GM12878 (cell line): Measurements from ENCODE around the gene C1QTNF8. TPM values are rescaled to one million over a fixed set of nuclear protein-coding genes. Genes with fewer than 3 reads are reported as not detected.

Experiments
- ATAC-seq: fragments of 200-7000 bp; cut with Tn5 transposase; 3 replicates; pipeline ENCODE4 v1.9.1; 2020; ENCODE audit warnings: mild to moderate bottlenecking, moderate library complexity
- BruUV-seq: library from RNA; stranded (reverse); fragments of 400-500 nt; replicated peaks from 2 replicates; lab custom pipeline; 2021; lab: Mats Ljungman, UMichigan
- CTCF ChIA-PET: fragments of 300-600 bp; sonication (Branson Sonifier 250); formaldehyde crosslinking; extraction: SDS; loops from one replicate; lab custom pipeline; 2021; ENCODE audit warnings: inconsistent platforms; lab: Yijun Ruan, JAX
- POLR2A ChIA-PET: fragments of 350-600 bp; formaldehyde crosslinking; extraction: SDS; loops from one replicate; lab custom pipeline; 2021; ENCODE audit warnings: inconsistent platforms; lab: Charles Lee
- RAD21 ChIA-PET: fragments of 300-600 bp; sonication (Branson Sonifier 250); formaldehyde crosslinking; loops from one replicate; lab custom pipeline; 2023; ENCODE audit warnings: antibody characterized with exemption; ENCODE audit not compliant: unreplicated experiment; lab: Charles Lee
- SMC1A ChIA-PET: fragments of 300-600 bp; sonication (Branson Sonifier 250); formaldehyde crosslinking; loops from one replicate; lab custom pipeline; 2023; ENCODE audit not compliant: unreplicated experiment, uncharacterized antibody; lab: Charles Lee
- DNase-seq: peaks from one replicate; pipeline ENCODE4 v3.0.0-alpha.2; 2011; ENCODE audit warnings: low read depth, low spot score
- FAIRE-seq: peaks from 3 replicates; lab custom pipeline; 2011; peaks lifted over from hg19 to GRCh38; lab: Jason Lieb, UNC
- H2AFZ ChIP-seq: 2 replicates; pipeline ENCODE4 v1.6.0; 2011; ENCODE audit warnings: low read depth, low read length, control low read depth; ENCODE audit not compliant: control insufficient read depth
- H3K27ac ChIP-seq: 2 replicates; pipeline ENCODE4 v1.5.1; 2011; ENCODE audit warnings: control low read depth; ENCODE audit not compliant: control insufficient read depth, insufficient read depth
- H3K27me3 ChIP-seq, 2 experiments: replicated peaks in 1 of 2; 2 replicates each; pipeline versions ENCODE4 v1.6.0 to v1.6.1; 2011; ENCODE audit warnings: low read length in 1 of 2; ENCODE audit not compliant: control insufficient read depth in 2 of 2, insufficient read depth in 2 of 2
- H3K36me3 ChIP-seq, 2 experiments: 2 replicates each; pipeline ENCODE4 v1.5.1; 2011; ENCODE audit warnings: low read length in 1 of 2; ENCODE audit not compliant: control insufficient read depth in 2 of 2, insufficient read depth in 2 of 2
- H3K4me1 ChIP-seq: 2 replicates; pipeline ENCODE4 v1.6.1; 2011; ENCODE audit warnings: mild to moderate bottlenecking, low read length, moderate library complexity, mixed read lengths; ENCODE audit not compliant: control insufficient read depth, insufficient read depth
- H3K4me2 ChIP-seq: 2 replicates; pipeline ENCODE4 v1.6.0; 2011; ENCODE audit warnings: control low read depth; ENCODE audit not compliant: control insufficient read depth, insufficient read depth
- H3K4me3 ChIP-seq: fragments of 200-600 bp; sonication (generic); 2 replicates; pipeline ENCODE4 v1.5.1; 2016
- H3K79me2 ChIP-seq: 2 replicates; pipeline ENCODE4 v1.6.0; 2011; ENCODE audit warnings: low read length; ENCODE audit not compliant: control insufficient read depth, insufficient read depth
- H3K9ac ChIP-seq: 2 replicates; pipeline ENCODE4 v1.8.0; 2011; ENCODE audit warnings: low read length, control low read depth, mixed read lengths; ENCODE audit not compliant: control insufficient read depth, insufficient read depth
- H3K9me3 ChIP-seq: replicated peaks from 3 replicates; pipeline ENCODE4 v1.5.1; 2011; ENCODE audit warnings: mild to moderate bottlenecking, low read length; ENCODE audit not compliant: control insufficient read depth, insufficient read depth
- H4K20me1 ChIP-seq: 2 replicates; pipeline ENCODE4 v1.6.0; 2011; ENCODE audit not compliant: control insufficient read depth, insufficient read depth
- CBFB ChIP-seq: IDR thresholded peaks from 2 replicates; pipeline ENCODE4 v1.6.1; 2016; ENCODE audit warnings: antibody characterized with exemption, low read depth
- CBX3 ChIP-seq: fragments of 200-600 bp; sonication (generic); IDR thresholded peaks from 2 replicates; pipeline ENCODE4 v1.6.1; 2016; ENCODE audit warnings: low read depth, borderline replicate concordance
- CHD4 ChIP-seq: fragments of 200-600 bp; sonication (generic); IDR thresholded peaks from 2 replicates; pipeline ENCODE4 v1.6.1; 2016; ENCODE audit warnings: mild to moderate bottlenecking
- DPF2 ChIP-seq: fragments of 450-650 bp; IDR thresholded peaks from 2 replicates; pipeline ENCODE4 v1.6.1; 2017; ENCODE audit warnings: mild to moderate bottlenecking
- ESRRA ChIP-seq: IDR thresholded peaks from 2 replicates; pipeline ENCODE4 v1.6.1; 2012; ENCODE audit warnings: mild to moderate bottlenecking, low read length, improper control_type of control experiment
- HDAC2 ChIP-seq: fragments of 200-600 bp; sonication (generic); IDR thresholded peaks from 2 replicates; pipeline ENCODE4 v1.6.1; 2017
- IKZF1 ChIP-seq: fragments of 450-650 bp; conservative IDR thresholded peaks from 2 replicates; pipeline ENCODE4 v1.6.1; 2017; ENCODE audit warnings: antibody characterized with exemption, mild to moderate bottlenecking
- PAX8 ChIP-seq: fragments of 450-650 bp; IDR thresholded peaks from 2 replicates; pipeline ENCODE4 v1.6.1; 2017; ENCODE audit warnings: mild to moderate bottlenecking, moderate library complexity
- POLR2AphosphoS2 ChIP-seq: IDR thresholded peaks from 2 replicates; pipeline ENCODE4 v1.6.1; 2011; ENCODE audit warnings: low read depth, mild to moderate bottlenecking, low read length, improper control_type of control experiment, moderate library complexity
- RB1 ChIP-seq: fragments of 450-650 bp; formaldehyde crosslinking; IDR thresholded peaks from 2 replicates; pipeline ENCODE4 v1.6.1; 2017; ENCODE audit warnings: mild to moderate bottlenecking, borderline replicate concordance
- RELA ChIP-seq: fragments of 450-650 bp; IDR thresholded peaks from 2 replicates; pipeline ENCODE4 v1.8.0; 2014; ENCODE audit warnings: borderline replicate concordance; ENCODE audit not compliant: partially characterized antibody
- STAT1 ChIP-seq: fragments of 450-650 bp; conservative IDR thresholded peaks from 2 replicates; pipeline ENCODE4 v1.6.1; 2014; ENCODE audit warnings: antibody characterized with exemption, mild to moderate bottlenecking
- TCF3 ChIP-seq: IDR thresholded peaks from 2 replicates; pipeline ENCODE4 v1.6.1; 2012; ENCODE audit warnings: low read depth, mild to moderate bottlenecking, low read length, borderline replicate concordance; ENCODE audit not compliant: insufficient read depth
- YBX1 ChIP-seq: fragments of 450-650 bp; IDR thresholded peaks from 2 replicates; pipeline ENCODE4 v1.6.1; 2016; ENCODE audit warnings: antibody characterized with exemption
- ZNF622 ChIP-seq: fragments of 450-650 bp; IDR thresholded peaks from 2 replicates; pipeline ENCODE4 v1.6.1; 2017; ENCODE audit warnings: mild to moderate bottlenecking, inconsistent platforms
- WGBS: methylation state at CpG from one replicate; pipeline ENCODE4 v1.1.6; 2016; ENCODE audit warnings: low lambda C conversion rate; ENCODE audit not compliant: insufficient replicate concordance, insufficient coverage; ENCODE audit errors: missing lambda C conversion rate; 5-methylcytosine and 5-hydroxymethylcytosine counted together
- in situ Hi-C: fragments of 300-500 bp; cut with MboI; formaldehyde crosslinking; loops from 9 replicates; pipeline ENCODE4 v1.14.3; 2018; ENCODE audit warnings: mixed read lengths
- intact Hi-C: fragments of 100-400 bp; cut with micrococcal nuclease; formaldehyde crosslinking; loops from one replicate; pipeline ENCODE4 v1.14.2; 2022; ENCODE audit not compliant: unreplicated experiment
- polyA plus RNA-seq, 11 experiments: library from polyadenylated mRNA; depleted of rRNA in 4 of 11; unstranded in 6 of 11; stranded (reverse) in 5 of 11; fragments of >200 nt; fragmentation: Nextera tagmentation in 4 of 11; fragmentation: Illumina TruSeq in 1 of 11; extraction: Ambion mirVana in 4 of 11; extraction: Trizol in 1 of 11; gene quantifications; 1 replicate in 1 of 11; 2 replicates in 10 of 11; pipeline versions ENCODE4 v1.2.1 to v1.2.3, GENCODE V29; 2011 to 2016; ENCODE audit warnings: inconsistent platforms in 2 of 11, missing spikeins in 2 of 11, low read depth in 1 of 11
- total RNA-seq, 4 experiments: library from RNA; depleted of rRNA in 3 of 4; stranded (reverse); fragments of >200 nt in 3 of 4; fragmentation: Illumina TruSeq in 1 of 4; extraction: Trizol in 1 of 4; gene quantifications; 2 replicates each; pipeline versions ENCODE4 v1.2.1 to v1.2.3, GENCODE V29; 2013 to 2021
- TF ChIP-seq, protein P1 (sequence below): IDR thresholded peaks from 2 replicates; pipeline ENCODE4 v1.6.1; 2011; ENCODE audit warnings: low read depth, mild to moderate bottlenecking, low read length, moderate library complexity, borderline replicate concordance; ENCODE audit errors: extremely low read depth
- TF ChIP-seq, protein P2 (sequence below): IDR thresholded peaks from 2 replicates; pipeline ENCODE4 v1.6.1; 2011; ENCODE audit warnings: borderline replicate concordance, low read depth, mild to moderate bottlenecking, moderate library complexity, low read length; ENCODE audit not compliant: insufficient read depth, poor library complexity, severe bottlenecking
- TF ChIP-seq, protein P3 (sequence below): fragments of 450-650 bp; IDR thresholded peaks from 2 replicates; pipeline ENCODE4 v1.6.1; 2017; ENCODE audit warnings: borderline replicate concordance
- TF ChIP-seq, protein P4 (sequence below): IDR thresholded peaks from 2 replicates; pipeline ENCODE4 v1.6.1; 2011; ENCODE audit warnings: borderline replicate concordance, low read depth, mild to moderate bottlenecking, moderate library complexity, mixed read lengths, low read length; ENCODE audit not compliant: insufficient read depth; ENCODE audit errors: extremely low read length
- TF ChIP-seq, protein P5 (sequence below): fragments of 150-350 bp; IDR thresholded peaks from 2 replicates; pipeline ENCODE4 v1.6.1; 2014; ENCODE audit warnings: mild to moderate bottlenecking, low read depth, low read length

The C1QTNF8 gene
- total and polyA plus RNA-seq, 10 of the 15 experiments (the other 5 are each of a cell fraction or from before 2014, with no cell fraction given) = not detected

DNA sequence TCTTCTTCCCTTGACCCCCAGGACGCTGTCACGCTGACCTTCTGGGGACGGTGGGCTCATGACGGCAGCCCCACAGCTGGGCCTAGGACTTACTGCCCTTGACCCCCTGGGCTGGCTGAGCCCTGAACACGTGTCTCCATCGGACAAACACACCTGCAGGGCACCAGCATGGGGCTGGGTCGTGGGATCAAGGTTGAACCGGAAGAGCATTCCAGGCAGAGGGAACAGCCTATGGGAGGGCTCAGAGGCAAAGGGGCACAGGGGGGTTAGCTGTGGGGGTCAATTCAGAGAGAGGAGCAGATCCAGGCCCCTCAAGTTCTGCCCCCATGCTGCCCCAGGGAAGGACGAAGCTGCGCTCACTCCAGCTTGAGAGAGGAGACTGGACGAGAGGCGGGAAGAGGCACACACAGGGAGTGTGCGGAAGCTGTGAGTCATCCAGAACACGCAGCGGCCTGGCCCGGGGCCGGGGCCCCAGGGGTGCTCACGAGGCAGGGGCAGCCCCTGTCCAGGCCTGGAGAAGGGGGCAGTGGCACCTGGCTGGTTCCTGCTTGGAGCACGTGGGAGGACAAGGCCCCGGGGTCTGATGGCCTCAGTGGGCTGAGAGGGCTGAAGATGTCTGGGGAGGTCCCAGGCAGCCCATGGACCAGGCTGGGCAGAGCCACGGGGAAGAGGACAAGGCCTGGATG is 13.6 kb downstream of the C1QTNF8 start:
- Histone ChIP-seq H3K4me2 (no peak overlapping the region), H3K27me3 (no peaks in the 10 kb centered on the region), H3K4me3 (no peak overlapping the region), H3K9me3 (peaks cover 4% of the 10 kb centered on the region; the same call in 1 of the 3 replicates), H3K27ac (no peak overlapping the region), H2AFZ (no peak overlapping the region), H3K9ac (no peak overlapping the region), H3K79me2 (no peaks in the 10 kb centered on the region), H3K36me3 (no peaks in the 10 kb centered on the region), H4K20me1 (no peaks in the 10 kb centered on the region), H3K4me1 (no peaks in the 10 kb centered on the region)
- intact Hi-C loops (no loop called here), in situ Hi-C loops (no loop called here)
- FAIRE-seq = no peak
- ChIA-PET SMC1A (no interaction called here), RAD21 (no interaction called here), POLR2A (no interaction called here), CTCF (no interaction called here)
- BruUV-seq = no TSS peak
- 25% methylated on average over 16 of the region's 21 CpGs for WGBS
- no peak for ATAC-seq
- TF ChIP-seq ZNF622 (no peak), PAX8 (no peak), POLR2AphosphoS2 (no peak), HDAC2 (no peak), ESRRA (no peak), CBFB (no peak), TCF3 (no peak), CHD4 (no peak), IKZF1 (no peak), YBX1 (no peak), DPF2 (no peak), RELA (no peak), STAT1 (no peak), CBX3 (no peak), RB1 (no peak)
- TF ChIP-seq, protein P1, sequence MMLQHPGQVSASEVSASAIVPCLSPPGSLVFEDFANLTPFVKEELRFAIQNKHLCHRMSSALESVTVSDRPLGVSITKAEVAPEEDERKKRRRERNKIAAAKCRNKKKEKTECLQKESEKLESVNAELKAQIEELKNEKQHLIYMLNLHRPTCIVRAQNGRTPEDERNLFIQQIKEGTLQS = no peak
- TF ChIP-seq, protein P2, sequence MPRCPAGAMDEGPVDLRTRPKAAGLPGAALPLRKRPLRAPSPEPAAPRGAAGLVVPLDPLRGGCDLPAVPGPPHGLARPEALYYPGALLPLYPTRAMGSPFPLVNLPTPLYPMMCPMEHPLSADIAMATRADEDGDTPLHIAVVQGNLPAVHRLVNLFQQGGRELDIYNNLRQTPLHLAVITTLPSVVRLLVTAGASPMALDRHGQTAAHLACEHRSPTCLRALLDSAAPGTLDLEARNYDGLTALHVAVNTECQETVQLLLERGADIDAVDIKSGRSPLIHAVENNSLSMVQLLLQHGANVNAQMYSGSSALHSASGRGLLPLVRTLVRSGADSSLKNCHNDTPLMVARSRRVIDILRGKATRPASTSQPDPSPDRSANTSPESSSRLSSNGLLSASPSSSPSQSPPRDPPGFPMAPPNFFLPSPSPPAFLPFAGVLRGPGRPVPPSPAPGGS = no peak
- TF ChIP-seq, protein P3, sequence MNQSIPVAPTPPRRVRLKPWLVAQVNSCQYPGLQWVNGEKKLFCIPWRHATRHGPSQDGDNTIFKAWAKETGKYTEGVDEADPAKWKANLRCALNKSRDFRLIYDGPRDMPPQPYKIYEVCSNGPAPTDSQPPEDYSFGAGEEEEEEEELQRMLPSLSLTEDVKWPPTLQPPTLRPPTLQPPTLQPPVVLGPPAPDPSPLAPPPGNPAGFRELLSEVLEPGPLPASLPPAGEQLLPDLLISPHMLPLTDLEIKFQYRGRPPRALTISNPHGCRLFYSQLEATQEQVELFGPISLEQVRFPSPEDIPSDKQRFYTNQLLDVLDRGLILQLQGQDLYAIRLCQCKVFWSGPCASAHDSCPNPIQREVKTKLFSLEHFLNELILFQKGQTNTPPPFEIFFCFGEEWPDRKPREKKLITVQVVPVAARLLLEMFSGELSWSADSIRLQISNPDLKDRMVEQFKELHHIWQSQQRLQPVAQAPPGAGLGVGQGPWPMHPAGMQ = no peak
- TF ChIP-seq, protein P4, sequence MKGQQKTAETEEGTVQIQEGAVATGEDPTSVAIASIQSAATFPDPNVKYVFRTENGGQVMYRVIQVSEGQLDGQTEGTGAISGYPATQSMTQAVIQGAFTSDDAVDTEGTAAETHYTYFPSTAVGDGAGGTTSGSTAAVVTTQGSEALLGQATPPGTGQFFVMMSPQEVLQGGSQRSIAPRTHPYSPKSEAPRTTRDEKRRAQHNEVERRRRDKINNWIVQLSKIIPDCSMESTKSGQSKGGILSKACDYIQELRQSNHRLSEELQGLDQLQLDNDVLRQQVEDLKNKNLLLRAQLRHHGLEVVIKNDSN = no peak
- TF ChIP-seq, protein P5, sequence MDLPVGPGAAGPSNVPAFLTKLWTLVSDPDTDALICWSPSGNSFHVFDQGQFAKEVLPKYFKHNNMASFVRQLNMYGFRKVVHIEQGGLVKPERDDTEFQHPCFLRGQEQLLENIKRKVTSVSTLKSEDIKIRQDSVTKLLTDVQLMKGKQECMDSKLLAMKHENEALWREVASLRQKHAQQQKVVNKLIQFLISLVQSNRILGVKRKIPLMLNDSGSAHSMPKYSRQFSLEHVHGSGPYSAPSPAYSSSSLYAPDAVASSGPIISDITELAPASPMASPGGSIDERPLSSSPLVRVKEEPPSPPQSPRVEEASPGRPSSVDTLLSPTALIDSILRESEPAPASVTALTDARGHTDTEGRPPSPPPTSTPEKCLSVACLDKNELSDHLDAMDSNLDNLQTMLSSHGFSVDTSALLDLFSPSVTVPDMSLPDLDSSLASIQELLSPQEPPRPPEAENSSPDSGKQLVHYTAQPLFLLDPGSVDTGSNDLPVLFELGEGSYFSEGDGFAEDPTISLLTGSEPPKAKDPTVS = no peak
- no peak for DNase-seq
